ENCODE data around the gene C6orf120. TPM values are rescaled to one million over a fixed set of nuclear protein-coding genes. Genes with fewer than 3 reads are reported as not detected.

C6orf120 gene
- total RNA-seq, 1 experiment from 2014 or later = 20.6 TPM

DNA sequence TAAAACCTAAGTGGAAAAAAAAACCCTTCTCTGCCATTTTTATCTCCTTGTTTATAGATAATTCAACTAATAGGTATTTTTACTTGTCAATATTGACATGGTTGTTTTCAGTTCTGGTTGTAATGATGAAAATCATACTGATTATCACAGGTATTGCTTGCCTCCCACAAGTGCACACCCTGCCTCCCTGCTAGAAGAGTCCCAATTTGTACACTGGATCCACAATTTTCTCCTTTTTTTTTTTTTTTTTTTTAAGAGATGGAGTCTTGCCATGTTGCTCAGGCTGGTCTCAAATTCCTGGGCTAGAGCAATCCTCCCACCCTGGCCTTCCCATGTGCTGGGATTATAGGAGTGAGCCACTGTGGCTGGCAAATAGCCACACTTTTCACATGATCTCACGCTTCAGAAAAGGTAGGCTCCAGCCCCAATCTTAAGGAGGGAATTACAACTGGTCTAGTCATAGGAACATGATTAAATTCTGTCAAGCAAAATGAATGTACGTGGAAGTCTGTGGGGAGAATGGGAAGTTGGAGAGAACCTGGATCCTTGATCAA, 37.1 kb downstream of the C6orf120 start:
- Histone ChIP-seq H2AFZ (ENCODE audit: low read depth, low read length, poor library complexity, severe bottlenecking) (no peak overlapping the region), H3K27ac (ENCODE audit: low read depth, low read length) (no peak overlapping the region), H3K27me3 (ENCODE audit: insufficient read depth, low read length) (no peaks in the 10 kb centered on the region), H3K9ac (ENCODE audit: low read length) (no peak overlapping the region), H3K4me2 (ENCODE audit: low read length) (no peak overlapping the region), H4K20me1 (ENCODE audit: insufficient read depth) (no peaks in the 10 kb centered on the region), H3K9me2 (ENCODE audit: insufficient read depth) (no peaks in the 10 kb centered on the region), H3K4me3 (replicated peaks in 1 of 2; ENCODE audit: low read depth in 1 of 2, low read length in 2 of 2) (no peak overlapping the region), H3K4me1 (ENCODE audit: control insufficient read depth in 1 of 2, insufficient read depth in 2 of 2, low read length in 2 of 2) (no peaks in the 10 kb centered on the region), H3K79me2 (ENCODE audit: insufficient read depth, low read length) (no peaks in the 10 kb centered on the region), H3K9me3 (ENCODE audit: control insufficient read depth in 1 of 2, insufficient read depth in 1 of 2, low read depth in 1 of 2, low read length in 2 of 2) (no peaks in the 10 kb centered on the region), H3K36me3 (ENCODE audit: control insufficient read depth in 1 of 2, insufficient read depth in 2 of 2, low read length in 2 of 2) (no peaks in the 10 kb centered on the region)
- ChIA-PET CTCF (no interaction called here), RAD21 (ENCODE audit: low non-redundant PET in 1 of 2, low total read pairs in 2 of 2, uncharacterized antibody in 2 of 2, unreplicated experiment in 2 of 2) (no interaction called here), POLR2A (no interaction called here)
- BruUV-seq (replicated peaks) = no TSS peak
- ATAC-seq (no peak), DNase-seq (ENCODE audit: low read depth, low spot score) (no peak)
- intact Hi-C loops (cut with micrococcal nuclease) = no loop called here
- TF ChIP-seq, protein P1, sequence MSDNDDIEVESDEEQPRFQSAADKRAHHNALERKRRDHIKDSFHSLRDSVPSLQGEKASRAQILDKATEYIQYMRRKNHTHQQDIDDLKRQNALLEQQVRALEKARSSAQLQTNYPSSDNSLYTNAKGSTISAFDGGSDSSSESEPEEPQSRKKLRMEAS (IDR thresholded peaks at IDR 0.05) = no peak
- TF ChIP-seq ZNF274 (IDR thresholded peaks at IDR 0.05; ENCODE audit: low read depth, low read length) = no peak
- TF ChIP-seq, protein P2, sequence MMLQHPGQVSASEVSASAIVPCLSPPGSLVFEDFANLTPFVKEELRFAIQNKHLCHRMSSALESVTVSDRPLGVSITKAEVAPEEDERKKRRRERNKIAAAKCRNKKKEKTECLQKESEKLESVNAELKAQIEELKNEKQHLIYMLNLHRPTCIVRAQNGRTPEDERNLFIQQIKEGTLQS (IDR thresholded peaks at IDR 0.05) = no peak
- TF ChIP-seq SP1 (IDR thresholded peaks at IDR 0.05; ENCODE audit: low read depth) = no peak
- no peak for TF ChIP-seq ELF1 (IDR thresholded peaks at IDR 0.05; ENCODE audit: borderline replicate concordance, low read depth)
- no peak for TF ChIP-seq RAD21 (IDR thresholded peaks at IDR 0.05; ENCODE audit: low read depth)
- TF ChIP-seq TCF7L2 (IDR thresholded peaks at IDR 0.05; ENCODE audit: borderline replicate concordance, extremely low read depth, insufficient read depth, insufficient read length) = no peak
- TF ChIP-seq SRF (IDR thresholded peaks at IDR 0.05; ENCODE audit: low read depth) = no peak
- TF ChIP-seq POLR2A (IDR thresholded peaks at IDR 0.05; ENCODE audit: borderline replicate concordance, extremely low read depth, insufficient read depth, insufficient read length) = no peak

DNA sequence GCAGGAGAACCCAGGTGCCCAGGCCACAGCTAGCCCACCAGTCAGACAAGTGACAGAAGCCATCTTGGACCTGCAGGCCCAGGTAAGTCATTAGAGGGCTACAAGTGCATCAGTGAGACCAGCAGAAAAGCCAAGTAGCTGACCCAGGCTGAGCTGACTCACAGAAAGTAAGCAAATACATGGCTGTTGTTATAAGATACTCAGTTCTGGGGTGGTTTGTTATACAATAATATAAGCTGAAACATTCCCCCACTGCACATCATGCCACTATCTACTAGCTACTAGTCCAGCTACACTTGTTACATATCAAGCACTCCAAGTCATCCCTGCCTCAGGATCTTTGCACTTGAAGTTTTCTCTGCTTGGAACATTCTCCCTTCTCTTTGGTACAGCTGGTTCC, 39.4 kb downstream of the C6orf120 start:
- Histone ChIP-seq H3K9me2 (ENCODE audit: insufficient read depth) (no peaks in the 10 kb centered on the region), H4K20me1 (ENCODE audit: insufficient read depth) (no peaks in the 10 kb centered on the region), H3K79me2 (ENCODE audit: insufficient read depth, low read length) (no peaks in the 10 kb centered on the region), H3K9me3 (ENCODE audit: control insufficient read depth in 1 of 2, insufficient read depth in 1 of 2, low read depth in 1 of 2, low read length in 2 of 2) (peaks cover 0 to 5% of the 10 kb centered on the region in 2 experiments; a peak in 1 of 4 replicates), H3K27me3 (ENCODE audit: insufficient read depth, low read length) (no peaks in the 10 kb centered on the region), H3K4me3 (replicated peaks in 1 of 2; ENCODE audit: low read depth in 1 of 2, low read length in 2 of 2) (no peak overlapping the region), H3K27ac (ENCODE audit: low read depth, low read length) (no peak overlapping the region), H2AFZ (ENCODE audit: low read depth, low read length, poor library complexity, severe bottlenecking) (no peak overlapping the region), H3K4me1 (ENCODE audit: control insufficient read depth in 1 of 2, insufficient read depth in 2 of 2, low read length in 2 of 2) (no peaks in the 10 kb centered on the region), H3K36me3 (ENCODE audit: control insufficient read depth in 1 of 2, insufficient read depth in 2 of 2, low read length in 2 of 2) (no peaks in the 10 kb centered on the region), H3K4me2 (ENCODE audit: low read length) (no peak overlapping the region), H3K9ac (ENCODE audit: low read length) (no peak overlapping the region)
- POLR2A ChIA-PET = no interaction called here
- RAD21 ChIA-PET (ENCODE audit: low non-redundant PET in 1 of 2, low total read pairs in 2 of 2, uncharacterized antibody in 2 of 2, unreplicated experiment in 2 of 2) = no interaction called here
- BruUV-seq (replicated peaks) = no TSS peak
- CTCF ChIA-PET = no interaction called here
- intact Hi-C loops (cut with micrococcal nuclease) = no loop called here
- ATAC-seq (no peak), DNase-seq (ENCODE audit: low read depth, low spot score) (no peak)
- TF ChIP-seq RAD21 (IDR thresholded peaks at IDR 0.05; ENCODE audit: low read depth) (no peak), CBX3 (IDR thresholded peaks at IDR 0.05; ENCODE audit: low read depth) (no peak), CEBPB (IDR thresholded peaks at IDR 0.05; ENCODE audit: low read depth) (no peak), TCF7L2 (IDR thresholded peaks at IDR 0.05; ENCODE audit: borderline replicate concordance, extremely low read depth, insufficient read depth, insufficient read length) (no peak), SIN3A (IDR thresholded peaks at IDR 0.05; ENCODE audit: low read depth) (no peak), ZFX (IDR thresholded peaks at IDR 0.05) (no peak), EZH2 (IDR thresholded peaks at IDR 0.05) (no peak)
- TF ChIP-seq, protein P3, sequence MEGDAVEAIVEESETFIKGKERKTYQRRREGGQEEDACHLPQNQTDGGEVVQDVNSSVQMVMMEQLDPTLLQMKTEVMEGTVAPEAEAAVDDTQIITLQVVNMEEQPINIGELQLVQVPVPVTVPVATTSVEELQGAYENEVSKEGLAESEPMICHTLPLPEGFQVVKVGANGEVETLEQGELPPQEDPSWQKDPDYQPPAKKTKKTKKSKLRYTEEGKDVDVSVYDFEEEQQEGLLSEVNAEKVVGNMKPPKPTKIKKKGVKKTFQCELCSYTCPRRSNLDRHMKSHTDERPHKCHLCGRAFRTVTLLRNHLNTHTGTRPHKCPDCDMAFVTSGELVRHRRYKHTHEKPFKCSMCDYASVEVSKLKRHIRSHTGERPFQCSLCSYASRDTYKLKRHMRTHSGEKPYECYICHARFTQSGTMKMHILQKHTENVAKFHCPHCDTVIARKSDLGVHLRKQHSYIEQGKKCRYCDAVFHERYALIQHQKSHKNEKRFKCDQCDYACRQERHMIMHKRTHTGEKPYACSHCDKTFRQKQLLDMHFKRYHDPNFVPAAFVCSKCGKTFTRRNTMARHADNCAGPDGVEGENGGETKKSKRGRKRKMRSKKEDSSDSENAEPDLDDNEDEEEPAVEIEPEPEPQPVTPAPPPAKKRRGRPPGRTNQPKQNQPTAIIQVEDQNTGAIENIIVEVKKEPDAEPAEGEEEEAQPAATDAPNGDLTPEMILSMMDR (IDR thresholded peaks at IDR 0.05 in 2 of 3, conservative IDR thresholded peaks at IDR 0.05 in 1 of 3; ENCODE audit: borderline replicate concordance in 1 of 3, insufficient read depth in 1 of 3, low read depth in 2 of 3, low read length in 2 of 3) = no peak
- TF ChIP-seq, protein P1 (IDR thresholded peaks at IDR 0.05) = no peak
- TF ChIP-seq, protein P4, sequence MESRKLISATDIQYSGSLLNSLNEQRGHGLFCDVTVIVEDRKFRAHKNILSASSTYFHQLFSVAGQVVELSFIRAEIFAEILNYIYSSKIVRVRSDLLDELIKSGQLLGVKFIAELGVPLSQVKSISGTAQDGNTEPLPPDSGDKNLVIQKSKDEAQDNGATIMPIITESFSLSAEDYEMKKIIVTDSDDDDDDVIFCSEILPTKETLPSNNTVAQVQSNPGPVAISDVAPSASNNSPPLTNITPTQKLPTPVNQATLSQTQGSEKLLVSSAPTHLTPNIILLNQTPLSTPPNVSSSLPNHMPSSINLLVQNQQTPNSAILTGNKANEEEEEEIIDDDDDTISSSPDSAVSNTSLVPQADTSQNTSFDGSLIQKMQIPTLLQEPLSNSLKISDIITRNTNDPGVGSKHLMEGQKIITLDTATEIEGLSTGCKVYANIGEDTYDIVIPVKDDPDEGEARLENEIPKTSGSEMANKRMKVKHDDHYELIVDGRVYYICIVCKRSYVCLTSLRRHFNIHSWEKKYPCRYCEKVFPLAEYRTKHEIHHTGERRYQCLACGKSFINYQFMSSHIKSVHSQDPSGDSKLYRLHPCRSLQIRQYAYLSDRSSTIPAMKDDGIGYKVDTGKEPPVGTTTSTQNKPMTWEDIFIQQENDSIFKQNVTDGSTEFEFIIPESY (IDR thresholded peaks at IDR 0.05; ENCODE audit: extremely low read depth, insufficient replicate concordance, low read length) = no peak
